Suppressor macrophage (primary cell): Measurements from ENCODE around the gene CBLIF.
"Not testable (repeated sequence)": the region's sequence is repeated elsewhere in the genome, so short reads cannot be mapped to it uniquely, and the experiment has no call there.

Experiments used
- DNase-seq, 4 experiments: peaks; one replicate each; pipeline ENCODE4 v3.0.0-alpha.2; 2020 to 2022

The CBLIF gene

GRCh38 chr11:59847626-59848025 lies 2.3 kb upstream of the CBLIF start:
- peak in 1 of 4 experiments; percentile 15 for DNase-seq

GRCh38 chr11:59846556-59846955 lies 1.3 kb upstream of the CBLIF start:
- DNase-seq = no peak

GRCh38 chr11:59842316-59842715 lies 3.0 kb downstream of the CBLIF start:
- no peak for DNase-seq

GRCh38 chr11:59841514-59841913 lies 3.8 kb downstream of the CBLIF start:
- DNase-seq = no peak

- no peak for DNase-seq
Measured at GRCh38 chr11:59839615-59840014, 5.7 kb downstream of the CBLIF start.

- peak in 2 of 4 experiments; percentile 18 to 26 for DNase-seq
Measured at GRCh38 chr11:59833602-59834001, 11.7 kb downstream of the CBLIF start.

GRCh38 chr11:59829358-59829757 lies 15.9 kb downstream of the CBLIF start:
- no peak for DNase-seq

- peak; percentile 68 to 85 (median 77) for DNase-seq
Measured at GRCh38 chr11:59822989-59823566, 22.2 kb downstream of the CBLIF start.

- DNase-seq = no peak
Measured at GRCh38 chr11:59818572-59818971, 26.7 kb downstream of the CBLIF start.

GRCh38 chr11:59816434-59816833 lies 28.9 kb downstream of the CBLIF start:
- not testable (repeated sequence) for DNase-seq

GRCh38 chr11:59815754-59816153 lies 29.5 kb downstream of the CBLIF start:
- DNase-seq = no peak

- DNase-seq = peak in 1 of 4 experiments; percentile 15
Measured at GRCh38 chr11:59814021-59814420, 31.3 kb downstream of the CBLIF start.

GRCh38 chr11:59813364-59813763 lies 31.9 kb downstream of the CBLIF start:
- DNase-seq = no peak

GRCh38 chr11:59812220-59812619 lies 33.1 kb downstream of the CBLIF start:
- DNase-seq = no peak

- DNase-seq = no peak
Measured at GRCh38 chr11:59810911-59811259, 34.4 kb downstream of the CBLIF start.

- peak; percentile 92 to 96 (median 94) for DNase-seq
Measured at GRCh38 chr11:59810189-59810910, 34.9 kb downstream of the CBLIF start, which contains the start of gene MRPL16. TSS of gene MRPL16 (minus strand) at chr11:59810778. CDS start at chr11:59810658, 120 bp downstream.

- no peak for DNase-seq
Measured at GRCh38 chr11:59807047-59807610, 38.2 kb downstream of the CBLIF start.

GRCh38 chr11:59804061-59804460 lies 41.2 kb downstream of the CBLIF start:
- DNase-seq = no peak

- DNase-seq = peak; percentile 58 to 75 (median 71)
Measured at GRCh38 chr11:59802639-59803176, 42.6 kb downstream of the CBLIF start.

GRCh38 chr11:59801981-59802638 lies 43.2 kb downstream of the CBLIF start:
- DNase-seq = no peak

- no peak for DNase-seq
Measured at GRCh38 chr11:59801160-59801706, 44.1 kb downstream of the CBLIF start.

GRCh38 chr11:59800390-59801025 lies 44.8 kb downstream of the CBLIF start:
- DNase-seq = no peak
